Nephron progenitor cell (in vitro differentiated cells): Measurements from ENCODE around the gene PTPN3.
"Not testable (repeated sequence)": the region's sequence is repeated elsewhere in the genome, so short reads cannot be mapped to it uniquely, and the experiment has no call there.

Experiments
- DNase-seq: peaks from one replicate; pipeline ENCODE4 v3.0.0; 2021
- H3K27ac Mint-ChIP-seq: 2 replicates; pipeline ENCODE4 v1.8.0; 2021; ENCODE audit warnings: mild to moderate bottlenecking, moderate library complexity, mixed read lengths
- H3K27me3 Mint-ChIP-seq: 2 replicates; pipeline ENCODE4 v1.8.0; 2021; ENCODE audit warnings: mild to moderate bottlenecking, low read depth, mixed read lengths; ENCODE audit not compliant: poor library complexity
- H3K36me3 Mint-ChIP-seq: 2 replicates; pipeline ENCODE4 v1.8.0; 2021; ENCODE audit warnings: low read depth, mixed read lengths
- H3K4me1 Mint-ChIP-seq: 2 replicates; pipeline ENCODE4 v1.8.0; 2021; ENCODE audit warnings: mixed read lengths
- H3K4me3 Mint-ChIP-seq: 2 replicates; pipeline ENCODE4 v1.8.0; 2021; ENCODE audit warnings: mild to moderate bottlenecking, moderate library complexity, mixed read lengths
- H3K9me3 Mint-ChIP-seq: 2 replicates; pipeline ENCODE4 v1.8.0; 2021; ENCODE audit warnings: mild to moderate bottlenecking, moderate library complexity, mixed read lengths
- TF ChIP-seq, protein P1 (sequence below): fragments of 200-600 bp; sonication (generic); IDR thresholded peaks from 2 replicates; pipeline ENCODE4 v1.5.0; 2021; ENCODE audit warnings: antibody characterized with exemption

Gene PTPN3, protein sequence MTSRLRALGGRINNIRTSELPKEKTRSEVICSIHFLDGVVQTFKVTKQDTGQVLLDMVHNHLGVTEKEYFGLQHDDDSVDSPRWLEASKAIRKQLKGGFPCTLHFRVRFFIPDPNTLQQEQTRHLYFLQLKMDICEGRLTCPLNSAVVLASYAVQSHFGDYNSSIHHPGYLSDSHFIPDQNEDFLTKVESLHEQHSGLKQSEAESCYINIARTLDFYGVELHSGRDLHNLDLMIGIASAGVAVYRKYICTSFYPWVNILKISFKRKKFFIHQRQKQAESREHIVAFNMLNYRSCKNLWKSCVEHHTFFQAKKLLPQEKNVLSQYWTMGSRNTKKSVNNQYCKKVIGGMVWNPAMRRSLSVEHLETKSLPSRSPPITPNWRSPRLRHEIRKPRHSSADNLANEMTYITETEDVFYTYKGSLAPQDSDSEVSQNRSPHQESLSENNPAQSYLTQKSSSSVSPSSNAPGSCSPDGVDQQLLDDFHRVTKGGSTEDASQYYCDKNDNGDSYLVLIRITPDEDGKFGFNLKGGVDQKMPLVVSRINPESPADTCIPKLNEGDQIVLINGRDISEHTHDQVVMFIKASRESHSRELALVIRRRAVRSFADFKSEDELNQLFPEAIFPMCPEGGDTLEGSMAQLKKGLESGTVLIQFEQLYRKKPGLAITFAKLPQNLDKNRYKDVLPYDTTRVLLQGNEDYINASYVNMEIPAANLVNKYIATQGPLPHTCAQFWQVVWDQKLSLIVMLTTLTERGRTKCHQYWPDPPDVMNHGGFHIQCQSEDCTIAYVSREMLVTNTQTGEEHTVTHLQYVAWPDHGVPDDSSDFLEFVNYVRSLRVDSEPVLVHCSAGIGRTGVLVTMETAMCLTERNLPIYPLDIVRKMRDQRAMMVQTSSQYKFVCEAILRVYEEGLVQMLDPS

DNA sequence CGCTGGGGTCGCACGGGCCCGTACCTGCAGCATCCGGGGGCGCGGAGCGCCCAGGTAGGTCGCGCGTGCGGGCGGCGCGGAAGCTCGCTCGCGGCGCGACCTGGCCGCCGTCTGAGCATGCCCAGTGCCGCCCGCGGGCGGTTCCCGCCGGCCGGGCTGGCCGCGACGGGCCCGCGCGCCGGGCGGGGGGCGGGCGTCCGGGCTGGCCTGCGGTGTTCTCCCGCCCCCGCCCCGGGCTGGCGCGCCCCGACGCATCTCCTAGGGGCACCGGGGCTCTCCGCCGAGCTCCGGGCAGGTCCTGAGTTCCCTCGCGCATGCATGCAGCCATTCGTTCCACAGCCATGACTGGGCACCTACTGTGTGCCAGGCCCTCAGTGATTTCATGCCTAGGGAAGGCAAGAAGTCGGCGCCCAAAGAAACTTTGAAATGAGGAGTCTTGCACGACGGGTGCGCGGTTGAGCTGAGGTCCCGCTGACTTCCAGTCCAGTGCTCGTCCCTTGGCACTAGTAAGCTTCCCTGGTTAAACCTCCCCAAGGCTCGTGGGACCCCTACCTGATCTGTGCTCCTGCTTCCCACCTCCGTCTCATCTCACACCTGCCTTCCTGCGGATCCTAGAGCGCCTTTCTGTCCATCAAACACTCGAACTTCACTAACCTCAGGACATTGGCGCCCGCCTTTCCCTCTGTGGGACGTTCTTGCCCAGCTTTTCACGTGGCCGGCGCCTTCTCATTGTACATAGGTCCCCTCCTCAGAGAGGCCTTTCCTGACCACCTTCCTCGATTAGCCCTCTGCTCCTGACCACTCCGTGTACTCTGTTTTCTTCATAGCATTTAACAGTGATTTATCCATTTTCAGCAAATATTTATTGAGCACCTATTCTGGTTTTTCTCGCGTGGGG, at the start of gene PTPN3:
PTPN3 (minus strand) TSS at position 113 of the 898 bp plus-strand sequence. CDS start 34,873 bp downstream, outside the sequence.
- peaks cover 25% of the 10 kb centered on the region for H3K4me1 Mint-ChIP-seq
- TF ChIP-seq, protein P1, sequence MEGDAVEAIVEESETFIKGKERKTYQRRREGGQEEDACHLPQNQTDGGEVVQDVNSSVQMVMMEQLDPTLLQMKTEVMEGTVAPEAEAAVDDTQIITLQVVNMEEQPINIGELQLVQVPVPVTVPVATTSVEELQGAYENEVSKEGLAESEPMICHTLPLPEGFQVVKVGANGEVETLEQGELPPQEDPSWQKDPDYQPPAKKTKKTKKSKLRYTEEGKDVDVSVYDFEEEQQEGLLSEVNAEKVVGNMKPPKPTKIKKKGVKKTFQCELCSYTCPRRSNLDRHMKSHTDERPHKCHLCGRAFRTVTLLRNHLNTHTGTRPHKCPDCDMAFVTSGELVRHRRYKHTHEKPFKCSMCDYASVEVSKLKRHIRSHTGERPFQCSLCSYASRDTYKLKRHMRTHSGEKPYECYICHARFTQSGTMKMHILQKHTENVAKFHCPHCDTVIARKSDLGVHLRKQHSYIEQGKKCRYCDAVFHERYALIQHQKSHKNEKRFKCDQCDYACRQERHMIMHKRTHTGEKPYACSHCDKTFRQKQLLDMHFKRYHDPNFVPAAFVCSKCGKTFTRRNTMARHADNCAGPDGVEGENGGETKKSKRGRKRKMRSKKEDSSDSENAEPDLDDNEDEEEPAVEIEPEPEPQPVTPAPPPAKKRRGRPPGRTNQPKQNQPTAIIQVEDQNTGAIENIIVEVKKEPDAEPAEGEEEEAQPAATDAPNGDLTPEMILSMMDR = no peak
- H3K36me3 Mint-ChIP-seq = no peaks in the 10 kb centered on the region
- no peak within 1 kb of the TSS for H3K27ac Mint-ChIP-seq
- no peaks in the 10 kb centered on the region for H3K9me3 Mint-ChIP-seq
- DNase-seq = peak; percentile 55
- H3K27me3 Mint-ChIP-seq = peaks cover 95% of the 10 kb centered on the region
- H3K4me3 Mint-ChIP-seq = peak within 1 kb of the TSS; percentile 82

DNA sequence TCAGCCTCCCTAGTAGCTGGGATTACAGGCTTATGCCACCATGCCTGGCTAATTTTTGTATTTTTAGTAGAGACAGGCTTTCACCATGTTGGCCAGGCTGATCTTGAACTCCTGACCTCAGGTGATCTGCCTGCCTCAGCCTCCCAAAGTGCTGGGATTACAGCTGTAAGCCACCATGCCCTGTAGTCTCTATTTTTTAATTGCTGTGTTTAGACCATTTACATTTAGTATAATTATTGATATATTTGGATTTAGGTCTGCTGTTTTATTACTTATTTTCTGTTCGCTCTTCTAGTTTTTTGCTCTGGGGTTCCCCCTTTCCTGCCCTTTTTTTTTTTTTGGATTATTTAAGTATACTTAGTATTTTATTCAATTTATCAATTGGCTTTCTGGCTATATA, 46.8 kb upstream of the PTPN3 start:
- DNase-seq, H3K27ac Mint-ChIP-seq: not testable (repeated sequence)
- peaks cover 49% of the 10 kb centered on the region for H3K9me3 Mint-ChIP-seq

DNA sequence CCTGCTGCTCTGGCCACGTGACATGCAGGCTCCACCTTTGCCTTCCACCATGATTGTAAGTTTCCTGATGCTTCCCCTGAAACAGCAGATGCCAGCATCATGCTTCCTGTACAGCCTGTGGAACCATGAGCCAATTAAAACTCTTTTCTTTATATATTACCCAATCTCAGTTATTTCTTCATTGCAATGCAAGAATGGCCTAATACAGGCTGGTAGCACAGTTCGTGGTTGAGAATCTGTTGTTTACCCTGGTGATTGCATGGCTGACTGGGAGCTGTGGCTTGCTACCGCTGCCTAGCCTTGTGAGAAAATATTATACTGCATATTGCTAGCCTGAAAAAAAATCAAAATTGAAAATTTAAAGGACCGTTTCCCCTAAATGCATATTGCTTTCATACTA, 44.8 kb upstream of the PTPN3 start:
- H3K27ac Mint-ChIP-seq = no peak overlapping the region
- H3K9me3 Mint-ChIP-seq = peaks cover 43% of the 10 kb centered on the region
- DNase-seq = no peak
- TF ChIP-seq, protein P1 = no peak
- H3K27me3 Mint-ChIP-seq = peaks cover 20% of the 10 kb centered on the region
- no peaks in the 10 kb centered on the region for H3K4me1 Mint-ChIP-seq
- no peak overlapping the region for H3K4me3 Mint-ChIP-seq
- H3K36me3 Mint-ChIP-seq = no peaks in the 10 kb centered on the region

More for the DNA sequence above, 46.8 kb upstream of the PTPN3 start:
- not testable (repeated sequence) for H3K4me1 Mint-ChIP-seq, H3K4me3 Mint-ChIP-seq, H3K36me3 Mint-ChIP-seq
- H3K27me3 Mint-ChIP-seq = peaks cover 14% of the 10 kb centered on the region

DNA sequence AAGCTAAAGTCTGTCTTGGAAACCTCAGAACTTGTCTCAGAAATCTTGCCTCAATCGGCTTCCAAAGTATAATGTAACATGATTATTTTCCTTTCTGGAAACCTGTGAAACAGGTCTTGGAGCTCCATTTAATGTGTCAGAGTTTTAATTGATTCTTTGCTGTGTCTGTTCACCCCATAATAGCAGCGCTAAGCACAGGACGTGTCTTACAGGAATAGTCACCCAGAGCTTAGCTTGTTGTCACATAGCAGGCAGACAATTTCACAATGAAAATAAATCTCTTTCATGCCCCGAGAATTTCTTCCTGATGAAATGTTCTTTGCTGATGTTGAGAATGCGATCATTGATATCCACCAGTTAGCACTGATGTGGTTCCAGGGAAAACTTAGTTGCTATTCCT, 40.2 kb upstream of the PTPN3 start:
- no peak overlapping the region for H3K27ac Mint-ChIP-seq
- TF ChIP-seq, protein P1 = no peak
- H3K27me3 Mint-ChIP-seq = peaks cover 48% of the 10 kb centered on the region
- H3K9me3 Mint-ChIP-seq = peaks cover 9% of the 10 kb centered on the region
- no peaks in the 10 kb centered on the region for H3K36me3 Mint-ChIP-seq
- H3K4me1 Mint-ChIP-seq = no peaks in the 10 kb centered on the region
- no peak overlapping the region for H3K4me3 Mint-ChIP-seq
- DNase-seq = no peak

DNA sequence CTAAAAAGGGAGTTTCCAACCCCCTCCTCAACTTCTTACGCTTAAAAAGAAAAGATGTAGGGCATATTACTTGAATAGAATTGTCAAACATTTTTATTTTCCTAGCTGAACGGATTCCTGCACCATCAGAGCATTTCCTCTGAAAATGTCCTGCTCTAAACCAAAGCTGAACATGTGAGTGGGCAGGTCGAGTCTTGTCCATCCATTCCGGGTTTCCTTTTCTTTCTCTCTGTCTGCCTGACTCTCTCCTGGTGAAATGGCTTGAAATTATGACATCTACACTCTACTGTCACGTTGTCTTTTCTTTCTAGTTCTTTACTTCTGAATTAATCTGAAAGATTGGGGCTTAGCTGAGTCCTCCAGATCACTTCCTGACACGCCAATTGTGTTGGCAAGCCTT, 39.2 kb upstream of the PTPN3 start:
- TF ChIP-seq, protein P1 = no peak
- Mint-ChIP-seq H3K36me3 (no peaks in the 10 kb centered on the region), H3K4me1 (no peaks in the 10 kb centered on the region), H3K27ac (no peak overlapping the region), H3K4me3 (no peak overlapping the region), H3K27me3 (peaks cover 48% of the 10 kb centered on the region), H3K9me3 (peaks cover 9% of the 10 kb centered on the region)
- DNase-seq = no peak
